Upper lobe of right lung (tissue), 1 donor: ENCODE measurements around the gene FCN2. TPM values are rescaled to one million over a fixed set of nuclear protein-coding genes. Genes with fewer than 3 reads are reported as not detected.
A peak's percentile ranks its signal among the peaks of the same experiment; 100 is the strongest.

ENCODE experiments used
- ATAC-seq: fragments of 200-7000 bp; cut with Tn5 transposase; one replicate; pipeline ENCODE4 v1.9.1; 2020; ENCODE audit warnings: mild to moderate bottlenecking, moderate library complexity
- DNase-seq: peaks from one replicate; pipeline ENCODE4 v3.0.0-alpha.2; 2020
- H3K27ac ChIP-seq: fragments of 200-600 bp; one replicate; pipeline ENCODE4 v1.8.0; 2022
- H3K27me3 ChIP-seq: fragments of 200-600 bp; one replicate; pipeline ENCODE4 v1.8.0; 2022; ENCODE audit warnings: mild to moderate bottlenecking
- H3K36me3 ChIP-seq: fragments of 200-600 bp; one replicate; pipeline ENCODE4 v1.8.0; 2022
- H3K4me1 ChIP-seq: fragments of 200-600 bp; one replicate; pipeline ENCODE4 v1.8.0; 2022
- H3K4me3 ChIP-seq: fragments of 200-600 bp; one replicate; pipeline ENCODE4 v1.8.0; 2022; ENCODE audit warnings: mild to moderate bottlenecking
- H3K9me3 ChIP-seq: fragments of 200-600 bp; one replicate; pipeline ENCODE4 v1.8.0; 2022
- intact Hi-C: fragments of 100-400 bp; cut with DNase I; formaldehyde crosslinking; loops from one replicate; pipeline ENCODE4 v1.11.0; 2022
- total RNA-seq: library from RNA; stranded (reverse); fragmentation: NEBNext Ultra II Directional; extraction: Animal tissue kit (Norgen Biotek cat#: 25700); gene quantifications from one replicate; pipeline ENCODE4 v1.2.1, GENCODE V29; 2021
- TF ChIP-seq, protein P1 (sequence below): fragments of 200-600 bp; IDR thresholded peaks from one replicate; pipeline ENCODE4 v1.8.0; 2022; ENCODE audit warnings: antibody characterized with exemption
- donor health status: DM: no; HTN: yes; CAD: no; lungs with severe emphysema.

Gene FCN2
- total RNA-seq, 1 donor from 2014 or later, result not detected

DNA sequence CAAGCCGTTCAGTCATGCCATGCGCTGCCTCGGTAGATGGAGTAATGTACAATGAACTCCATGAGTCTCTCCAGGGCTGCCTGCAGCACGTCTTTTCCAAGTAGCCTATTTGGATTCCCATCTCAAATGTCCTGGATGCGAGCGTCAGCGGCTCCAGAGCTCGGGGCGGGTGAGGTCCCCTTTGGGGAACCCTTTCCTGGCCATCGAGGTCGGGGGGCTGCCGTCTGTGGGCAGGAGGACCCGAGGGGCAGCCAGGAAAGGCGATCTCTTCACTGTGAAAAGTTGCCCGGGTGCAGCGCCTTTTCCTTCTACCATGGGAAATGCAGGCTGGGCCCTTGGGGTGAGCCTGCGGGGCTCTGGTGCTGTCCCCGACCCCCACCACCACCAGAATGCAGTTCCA lies 36.9 kb upstream of the FCN2 start:
- Histone ChIP-seq H3K4me1 (no peaks in the 10 kb centered on the region), H3K9me3 (no peaks in the 10 kb centered on the region), H3K27me3 (no peaks in the 10 kb centered on the region), H3K27ac (no peak overlapping the region), H3K36me3 (peaks cover 5% of the 10 kb centered on the region), H3K4me3 (no peak overlapping the region)
- DNase-seq (no peak), ATAC-seq (no peak)
- intact Hi-C loops, result no loop called here
- TF ChIP-seq, protein P1, sequence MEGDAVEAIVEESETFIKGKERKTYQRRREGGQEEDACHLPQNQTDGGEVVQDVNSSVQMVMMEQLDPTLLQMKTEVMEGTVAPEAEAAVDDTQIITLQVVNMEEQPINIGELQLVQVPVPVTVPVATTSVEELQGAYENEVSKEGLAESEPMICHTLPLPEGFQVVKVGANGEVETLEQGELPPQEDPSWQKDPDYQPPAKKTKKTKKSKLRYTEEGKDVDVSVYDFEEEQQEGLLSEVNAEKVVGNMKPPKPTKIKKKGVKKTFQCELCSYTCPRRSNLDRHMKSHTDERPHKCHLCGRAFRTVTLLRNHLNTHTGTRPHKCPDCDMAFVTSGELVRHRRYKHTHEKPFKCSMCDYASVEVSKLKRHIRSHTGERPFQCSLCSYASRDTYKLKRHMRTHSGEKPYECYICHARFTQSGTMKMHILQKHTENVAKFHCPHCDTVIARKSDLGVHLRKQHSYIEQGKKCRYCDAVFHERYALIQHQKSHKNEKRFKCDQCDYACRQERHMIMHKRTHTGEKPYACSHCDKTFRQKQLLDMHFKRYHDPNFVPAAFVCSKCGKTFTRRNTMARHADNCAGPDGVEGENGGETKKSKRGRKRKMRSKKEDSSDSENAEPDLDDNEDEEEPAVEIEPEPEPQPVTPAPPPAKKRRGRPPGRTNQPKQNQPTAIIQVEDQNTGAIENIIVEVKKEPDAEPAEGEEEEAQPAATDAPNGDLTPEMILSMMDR, result no peak

DNA sequence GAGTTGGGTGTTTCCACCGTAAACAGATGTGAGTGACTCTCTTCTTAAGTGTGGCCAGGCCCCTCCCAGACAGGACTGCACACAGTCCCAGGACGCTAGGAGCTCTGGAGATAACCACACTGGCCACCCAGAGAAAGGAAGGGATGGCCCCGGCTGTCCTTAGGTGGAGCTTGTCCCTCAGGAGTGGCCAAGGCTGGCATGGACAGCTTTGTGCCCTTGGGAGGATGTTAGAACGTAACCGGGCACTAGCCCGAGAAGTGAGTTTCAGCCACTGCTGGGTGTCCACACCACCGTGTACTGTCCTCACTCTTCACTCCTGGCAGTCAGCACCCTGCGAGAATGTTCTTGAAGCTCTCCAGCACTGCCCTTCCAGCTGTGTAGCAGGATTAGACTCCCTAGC lies 35.8 kb upstream of the FCN2 start:
- no peak overlapping the region for H3K27ac ChIP-seq
- peaks cover 5% of the 10 kb centered on the region for H3K36me3 ChIP-seq
- no peaks in the 10 kb centered on the region for H3K27me3 ChIP-seq
- DNase-seq (no peak), ATAC-seq (no peak)
- TF ChIP-seq, protein P1, result no peak
- no peaks in the 10 kb centered on the region for H3K4me1 ChIP-seq
- H3K9me3 ChIP-seq, result no peaks in the 10 kb centered on the region
- H3K4me3 ChIP-seq, result no peak overlapping the region
- intact Hi-C loops, result no loop called here

DNA sequence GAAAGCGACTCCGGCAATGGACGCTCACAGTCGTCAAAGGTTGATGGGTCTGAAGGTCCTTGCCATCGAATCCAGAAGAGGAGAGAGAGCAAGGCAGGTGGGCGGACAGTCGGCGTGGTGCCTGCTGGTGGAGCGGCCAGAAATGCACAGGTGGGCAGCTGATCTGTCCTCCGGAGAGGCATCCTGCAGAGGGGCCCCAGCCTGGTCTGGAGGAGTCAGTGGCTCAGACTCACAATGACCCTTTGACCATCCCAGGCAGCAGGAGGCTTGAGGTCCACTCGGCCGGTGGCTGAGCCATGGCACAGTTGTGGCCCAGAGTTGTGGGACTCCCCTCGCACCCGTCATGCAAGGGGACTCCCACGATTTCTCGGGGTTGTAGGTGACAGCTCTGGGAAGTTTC lies 34.4 kb upstream of the FCN2 start:
- no peak for DNase-seq
- Histone ChIP-seq H3K9me3 (no peaks in the 10 kb centered on the region), H3K27ac (no peak overlapping the region), H3K4me3 (no peak overlapping the region), H3K27me3 (no peaks in the 10 kb centered on the region), H3K4me1 (no peaks in the 10 kb centered on the region), H3K36me3 (peaks cover 5% of the 10 kb centered on the region)
- TF ChIP-seq, protein P1, result no peak
- ATAC-seq, result no peak
- intact Hi-C loops, result no loop called here

DNA sequence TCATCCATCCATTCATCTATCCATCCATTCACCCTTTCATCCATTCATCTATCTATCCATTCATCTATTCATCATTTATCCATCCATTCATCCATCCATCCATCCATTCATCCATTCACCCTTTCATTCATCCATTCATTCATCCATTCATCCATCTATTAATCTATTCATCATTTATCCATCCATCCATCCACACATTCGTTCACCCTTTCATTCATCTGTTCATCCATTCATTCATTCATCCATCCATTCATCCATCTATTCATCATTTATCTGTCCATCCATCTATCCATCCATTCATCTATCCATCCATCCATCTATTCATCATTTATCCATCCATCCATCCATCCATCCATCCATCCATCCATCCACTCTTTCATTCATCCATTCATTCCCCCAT lies 33.9 kb upstream of the FCN2 start:
- DNase-seq, result no peak
- Histone ChIP-seq H3K9me3 (no peaks in the 10 kb centered on the region), H3K4me3 (no peak overlapping the region), H3K4me1 (no peaks in the 10 kb centered on the region), H3K27ac (no peak overlapping the region), H3K36me3 (peaks cover 5% of the 10 kb centered on the region), H3K27me3 (no peaks in the 10 kb centered on the region)
- ATAC-seq, result no peak
- intact Hi-C loops, result no loop called here
- TF ChIP-seq, protein P1, result no peak

DNA sequence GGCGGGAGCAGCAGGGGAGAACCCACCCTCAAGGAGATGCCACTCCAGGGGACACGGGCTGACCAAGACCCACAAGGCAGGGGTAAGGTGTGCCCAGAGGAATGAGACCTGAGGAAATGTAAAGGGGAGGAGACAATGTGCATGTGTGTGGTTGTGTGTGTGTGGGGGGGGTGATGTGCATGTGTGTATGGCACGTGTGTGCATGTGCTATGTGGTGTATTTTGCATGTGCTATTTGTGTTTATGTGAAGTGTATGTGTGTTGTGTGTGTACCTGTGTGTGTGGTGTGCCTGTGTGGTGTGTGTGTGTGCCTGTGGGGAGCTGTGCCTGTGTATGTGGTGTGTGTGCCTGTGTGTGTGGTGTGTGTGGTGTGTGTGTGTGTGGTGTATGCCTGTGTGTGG lies 33.5 kb upstream of the FCN2 start:
- Histone ChIP-seq H3K36me3 (peaks cover 5% of the 10 kb centered on the region), H3K27ac (no peak overlapping the region), H3K27me3 (no peaks in the 10 kb centered on the region), H3K4me3 (no peak overlapping the region), H3K9me3 (no peaks in the 10 kb centered on the region), H3K4me1 (no peaks in the 10 kb centered on the region)
- intact Hi-C loops, result no loop called here
- ATAC-seq, result no peak
- TF ChIP-seq, protein P1, result no peak
- DNase-seq, result no peak

DNA sequence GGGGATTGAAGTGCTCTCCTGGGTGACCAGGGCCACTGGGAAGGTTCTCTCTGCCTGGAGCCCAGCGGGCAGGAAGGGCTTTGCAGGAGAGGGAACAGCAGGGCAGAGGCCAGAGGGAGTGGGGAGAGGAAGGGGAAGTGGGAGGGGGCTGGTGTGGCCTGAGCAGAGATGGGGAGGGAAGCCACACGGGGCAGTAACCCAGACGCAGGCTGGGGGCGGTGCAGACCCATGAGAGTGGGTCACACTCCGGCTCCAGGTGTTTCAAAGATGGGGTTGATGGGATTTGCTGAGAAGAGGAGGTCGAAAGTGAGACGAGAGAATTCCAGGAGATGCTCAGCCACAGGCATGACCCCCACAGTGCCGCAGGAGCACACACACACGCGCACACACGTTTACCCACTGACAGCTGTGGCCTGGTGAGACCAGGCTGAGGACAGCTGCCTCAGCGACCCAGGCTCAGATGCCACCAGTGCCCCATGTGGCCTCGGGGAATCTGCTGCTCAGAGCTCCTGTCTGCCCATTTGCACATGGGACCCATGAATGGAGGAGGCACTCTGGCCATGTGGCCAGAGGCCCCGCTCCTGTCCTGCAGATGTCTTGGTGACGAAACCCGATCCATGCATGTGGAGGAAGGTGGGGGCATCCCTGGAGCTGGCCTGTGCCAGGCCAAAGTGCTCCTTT lies 32.7 kb upstream of the FCN2 start:
- Histone ChIP-seq H3K36me3 (peaks cover 5% of the 10 kb centered on the region), H3K9me3 (no peaks in the 10 kb centered on the region), H3K27me3 (no peaks in the 10 kb centered on the region), H3K4me3 (no peak overlapping the region), H3K27ac (no peak overlapping the region), H3K4me1 (no peaks in the 10 kb centered on the region)
- no peak for DNase-seq
- peak; percentile 32 for ATAC-seq
- intact Hi-C loops, result no loop called here
- TF ChIP-seq, protein P1, result no peak
